Measurements from ENCODE around the gene PIGN.

DNA sequence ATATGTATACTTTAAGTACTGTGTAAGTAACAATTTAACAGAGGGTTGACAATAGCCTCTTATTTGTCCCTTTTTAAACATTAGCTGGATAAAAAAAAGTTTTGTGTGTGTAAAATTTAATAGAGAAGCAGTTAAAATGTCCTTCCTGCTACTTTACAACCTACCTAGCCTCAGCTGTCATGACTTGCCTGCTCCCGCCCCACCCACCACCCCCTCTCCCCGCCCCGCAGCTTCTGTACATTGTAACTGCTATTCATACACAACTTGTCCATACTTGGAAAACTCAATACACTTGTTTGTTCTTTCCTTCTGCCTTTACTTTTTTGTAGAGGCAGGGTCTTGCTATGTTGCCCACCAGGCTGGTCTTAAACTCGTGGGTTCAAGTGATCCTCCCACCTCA is 19.7 kb upstream of the PIGN start:
- TF ChIP-seq, protein P1, sequence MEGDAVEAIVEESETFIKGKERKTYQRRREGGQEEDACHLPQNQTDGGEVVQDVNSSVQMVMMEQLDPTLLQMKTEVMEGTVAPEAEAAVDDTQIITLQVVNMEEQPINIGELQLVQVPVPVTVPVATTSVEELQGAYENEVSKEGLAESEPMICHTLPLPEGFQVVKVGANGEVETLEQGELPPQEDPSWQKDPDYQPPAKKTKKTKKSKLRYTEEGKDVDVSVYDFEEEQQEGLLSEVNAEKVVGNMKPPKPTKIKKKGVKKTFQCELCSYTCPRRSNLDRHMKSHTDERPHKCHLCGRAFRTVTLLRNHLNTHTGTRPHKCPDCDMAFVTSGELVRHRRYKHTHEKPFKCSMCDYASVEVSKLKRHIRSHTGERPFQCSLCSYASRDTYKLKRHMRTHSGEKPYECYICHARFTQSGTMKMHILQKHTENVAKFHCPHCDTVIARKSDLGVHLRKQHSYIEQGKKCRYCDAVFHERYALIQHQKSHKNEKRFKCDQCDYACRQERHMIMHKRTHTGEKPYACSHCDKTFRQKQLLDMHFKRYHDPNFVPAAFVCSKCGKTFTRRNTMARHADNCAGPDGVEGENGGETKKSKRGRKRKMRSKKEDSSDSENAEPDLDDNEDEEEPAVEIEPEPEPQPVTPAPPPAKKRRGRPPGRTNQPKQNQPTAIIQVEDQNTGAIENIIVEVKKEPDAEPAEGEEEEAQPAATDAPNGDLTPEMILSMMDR (IDR thresholded peaks at IDR 0.05): no peak
- TF ChIP-seq POLR2A (IDR thresholded peaks at IDR 0.05): no peak

Measured in breast epithelium (tissue), 3 donors.